Vagina (tissue), 2 donors: ENCODE results near the gene CCDC112. TPM values are rescaled to one million over a fixed set of nuclear protein-coding genes. Genes with fewer than 3 reads are reported as not detected.
A peak's percentile ranks its signal among the peaks of the same experiment; 100 is the strongest.
"Not testable (repeated sequence)": the region's sequence is repeated elsewhere in the genome, so short reads cannot be mapped to it uniquely, and the experiment has no call there.

Source experiments
- DNase-seq, 2 donors: peaks; one replicate each; pipeline ENCODE4 v3.0.0-alpha.2; 2017; ENCODE audit errors: extremely low spot score in 2 of 2
- H3K27ac ChIP-seq: fragments of 200-600 bp; sonication (generic); one replicate; pipeline ENCODE4 v1.5.1; 2019
- H3K27me3 ChIP-seq: fragments of 200-600 bp; sonication (generic); one replicate; pipeline ENCODE4 v1.5.1; 2019
- H3K36me3 ChIP-seq, 2 donors: fragments of 200-600 bp; sonication (generic); one replicate each; pipeline ENCODE4 v1.5.1; 2017 to 2019
- H3K4me1 ChIP-seq: fragments of 200-600 bp; sonication (generic); one replicate; pipeline ENCODE4 v1.5.1; 2019
- H3K4me3 ChIP-seq, 2 donors: fragments of 200-600 bp; sonication (generic); 1 replicate in 1 of 2; 2 replicates in 1 of 2; pipeline ENCODE4 v1.5.1; 2016 to 2019
- H3K9me3 ChIP-seq: fragments of 200-600 bp; sonication (generic); one replicate; pipeline ENCODE4 v1.5.1; 2019
- POLR2A ChIP-seq, 2 donors: fragments of 450-650 bp; IDR thresholded peaks; one replicate each; pipeline ENCODE4 v1.6.1; 2017; ENCODE audit warnings: antibody characterized with exemption in 2 of 2, mild to moderate bottlenecking in 2 of 2, moderate library complexity in 2 of 2
- POLR2AphosphoS5 ChIP-seq, 2 donors: sonication (generic); formaldehyde crosslinking; IDR thresholded peaks; one replicate each; pipeline ENCODE4 v1.9.0; 2017; ENCODE audit warnings: antibody characterized with exemption in 2 of 2, mild to moderate bottlenecking in 2 of 2, low read depth in 1 of 2; ENCODE audit not compliant: insufficient read depth in 1 of 2
- intact Hi-C: fragments of 100-400 bp; cut with DNase I; formaldehyde crosslinking; loops from one replicate; pipeline ENCODE4 v1.15.1; 2023
- total RNA-seq: library from RNA; depleted of rRNA; stranded (reverse); fragments of >200 nt; gene quantifications from one replicate; pipeline ENCODE4 v1.2.3, GENCODE V29; 2016
- TF ChIP-seq, protein P1 (sequence below), 3 experiments: fragments of 450-650 bp in 2 of 3; fragments of 200-600 bp in 1 of 3; sonication (generic) in 1 of 3; IDR thresholded peaks; one replicate each; pipeline ENCODE4 v1.5.1; 2017 to 2019; ENCODE audit warnings: antibody characterized with exemption in 3 of 3, mild to moderate bottlenecking in 2 of 3, moderate library complexity in 2 of 3

Gene CCDC112
- total RNA-seq, 1 donor from 2014 or later = 7.9 TPM

DNA sequence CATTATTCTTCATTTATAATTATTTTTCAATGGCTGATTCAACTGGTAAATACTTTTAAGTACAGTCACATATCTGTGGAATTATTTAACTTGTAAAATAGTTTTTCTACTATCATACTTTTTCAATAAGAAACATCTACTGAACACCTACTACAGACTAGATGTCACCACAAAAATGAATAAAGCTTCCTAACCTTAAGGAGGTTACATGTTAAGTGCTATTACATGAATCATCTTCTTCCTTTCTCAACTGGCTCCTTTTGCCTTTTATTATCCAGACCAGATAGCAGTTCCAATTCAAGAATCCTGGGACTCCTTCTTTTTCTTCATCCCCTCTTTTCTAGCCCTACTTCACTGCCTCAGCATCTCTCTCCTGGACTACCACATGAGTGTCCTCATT, 38.5 kb downstream of the CCDC112 start:
- no peak overlapping the region for H3K27ac ChIP-seq
- no peaks in the 10 kb centered on the region for H3K9me3 ChIP-seq
- TF ChIP-seq, protein P1, sequence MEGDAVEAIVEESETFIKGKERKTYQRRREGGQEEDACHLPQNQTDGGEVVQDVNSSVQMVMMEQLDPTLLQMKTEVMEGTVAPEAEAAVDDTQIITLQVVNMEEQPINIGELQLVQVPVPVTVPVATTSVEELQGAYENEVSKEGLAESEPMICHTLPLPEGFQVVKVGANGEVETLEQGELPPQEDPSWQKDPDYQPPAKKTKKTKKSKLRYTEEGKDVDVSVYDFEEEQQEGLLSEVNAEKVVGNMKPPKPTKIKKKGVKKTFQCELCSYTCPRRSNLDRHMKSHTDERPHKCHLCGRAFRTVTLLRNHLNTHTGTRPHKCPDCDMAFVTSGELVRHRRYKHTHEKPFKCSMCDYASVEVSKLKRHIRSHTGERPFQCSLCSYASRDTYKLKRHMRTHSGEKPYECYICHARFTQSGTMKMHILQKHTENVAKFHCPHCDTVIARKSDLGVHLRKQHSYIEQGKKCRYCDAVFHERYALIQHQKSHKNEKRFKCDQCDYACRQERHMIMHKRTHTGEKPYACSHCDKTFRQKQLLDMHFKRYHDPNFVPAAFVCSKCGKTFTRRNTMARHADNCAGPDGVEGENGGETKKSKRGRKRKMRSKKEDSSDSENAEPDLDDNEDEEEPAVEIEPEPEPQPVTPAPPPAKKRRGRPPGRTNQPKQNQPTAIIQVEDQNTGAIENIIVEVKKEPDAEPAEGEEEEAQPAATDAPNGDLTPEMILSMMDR (IDR thresholded peaks at IDR 0.05) = no peak
- TF ChIP-seq POLR2AphosphoS5 (IDR thresholded peaks at IDR 0.05; ENCODE audit: insufficient read depth in 1 of 2, low read depth in 1 of 2) (no peak), POLR2A (IDR thresholded peaks at IDR 0.05) (no peak)
- H3K27me3 ChIP-seq = no peaks in the 10 kb centered on the region
- no peaks in the 10 kb centered on the region for H3K36me3 ChIP-seq
- peaks cover 21% of the 10 kb centered on the region for H3K4me1 ChIP-seq
- DNase-seq = no peak
- intact Hi-C loops = no loop called here
- H3K4me3 ChIP-seq = no peak overlapping the region

DNA sequence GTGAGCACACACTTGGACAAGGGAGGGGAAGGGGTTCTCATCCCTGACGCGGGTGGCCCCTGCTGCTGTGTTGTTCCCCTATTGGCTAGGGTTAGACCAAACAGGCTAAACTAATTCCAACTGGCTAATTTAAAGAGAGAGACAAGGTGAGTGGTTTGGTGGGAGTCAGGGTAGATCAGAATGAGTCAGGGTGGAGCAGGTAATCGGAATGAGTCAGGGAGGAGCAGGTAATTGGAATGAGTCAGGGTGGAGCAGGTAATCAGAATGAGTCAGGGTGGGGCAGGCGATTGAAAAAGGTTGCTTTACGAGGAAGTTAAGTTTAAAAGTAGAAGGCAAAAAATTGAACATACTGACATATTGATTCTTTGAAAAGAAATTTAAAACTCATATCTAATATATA, 47.1 kb downstream of the CCDC112 start:
- not testable (repeated sequence) for DNase-seq, H3K36me3 ChIP-seq, H3K9me3 ChIP-seq, H3K27ac ChIP-seq, H3K27me3 ChIP-seq, H3K4me3 ChIP-seq
- H3K4me1 ChIP-seq = peaks cover 13% of the 10 kb centered on the region
- intact Hi-C loops = loop anchor here (10.0 kb wide), 1 partner anchor 155 kb away; no protein-coding TSS in a partner anchor

DNA sequence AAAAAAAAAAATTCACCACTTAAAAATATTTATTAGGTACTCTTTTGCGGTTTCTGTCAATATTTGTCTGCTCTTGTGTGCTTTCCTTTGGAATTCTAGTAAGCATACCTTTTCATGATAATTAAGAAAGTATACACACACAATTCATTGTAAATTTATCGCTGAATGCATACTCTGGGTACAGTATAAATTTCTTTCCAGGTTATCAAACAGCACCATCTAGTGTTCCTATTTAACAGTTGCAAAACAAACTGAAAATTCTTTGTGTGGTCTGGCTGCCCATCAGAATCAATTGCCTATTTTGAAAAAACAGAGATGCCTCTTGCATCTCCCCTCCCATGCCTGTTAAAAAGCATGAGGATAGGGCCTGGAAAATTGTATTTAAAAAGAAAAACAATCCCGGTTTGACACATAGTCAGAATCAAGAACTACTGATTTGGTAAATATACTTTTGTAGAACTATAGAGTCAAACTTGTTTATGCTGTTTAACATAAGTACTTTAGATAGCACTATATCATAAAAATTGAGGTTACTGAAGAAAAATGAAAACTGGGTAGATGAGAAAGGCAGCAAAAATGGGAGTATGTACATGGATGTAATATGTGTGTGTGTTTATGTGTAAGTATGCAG, 50.0 kb downstream of the CCDC112 start:
- TF ChIP-seq, protein P1 (IDR thresholded peaks at IDR 0.05) = peak in 2 of 3 experiments; percentile 35 to 54
- no peak for TF ChIP-seq POLR2AphosphoS5 (IDR thresholded peaks at IDR 0.05; ENCODE audit: insufficient read depth in 1 of 2, low read depth in 1 of 2)
- no peak for TF ChIP-seq POLR2A (IDR thresholded peaks at IDR 0.05)
- Histone ChIP-seq H3K27ac (no peak overlapping the region), H3K4me3 (no peak overlapping the region), H3K27me3 (no peaks in the 10 kb centered on the region), H3K36me3 (no peaks in the 10 kb centered on the region), H3K4me1 (peaks cover 18% of the 10 kb centered on the region), H3K9me3 (no peaks in the 10 kb centered on the region)
- intact Hi-C loops = loop anchor here (10.0 kb wide), 1 partner anchor 152 kb away; no protein-coding TSS in a partner anchor
- no peak for DNase-seq

DNA sequence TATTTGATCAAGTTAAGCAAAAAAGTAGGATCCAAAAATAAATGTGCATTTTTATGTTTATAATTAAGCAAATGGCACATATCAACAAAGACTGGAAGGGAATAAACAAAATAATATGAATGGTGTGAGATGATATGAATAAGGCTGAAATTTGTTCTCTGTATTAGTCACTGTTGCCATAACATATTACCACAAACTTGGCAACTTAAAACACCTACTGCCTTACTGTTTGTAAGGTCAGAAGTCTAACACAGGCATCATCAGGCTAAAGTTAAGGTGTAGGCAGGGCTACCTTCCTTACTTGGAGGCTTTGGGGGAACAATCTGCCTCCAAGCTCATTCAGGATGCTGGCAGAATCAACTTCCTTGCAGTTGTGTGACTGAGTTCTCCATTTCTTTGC, 53.0 kb downstream of the CCDC112 start:
- H3K9me3 ChIP-seq = no peaks in the 10 kb centered on the region
- H3K4me3 ChIP-seq = no peak overlapping the region
- H3K27ac ChIP-seq = no peak overlapping the region
- TF ChIP-seq POLR2AphosphoS5 (IDR thresholded peaks at IDR 0.05; ENCODE audit: insufficient read depth in 1 of 2, low read depth in 1 of 2) = no peak
- TF ChIP-seq POLR2A (IDR thresholded peaks at IDR 0.05) = no peak
- TF ChIP-seq, protein P1 (IDR thresholded peaks at IDR 0.05) = no peak
- intact Hi-C loops = loop anchor here (10.0 kb wide), 1 partner anchor 149 kb away; no protein-coding TSS in a partner anchor
- H3K4me1 ChIP-seq = peaks cover 18% of the 10 kb centered on the region
- H3K27me3 ChIP-seq = no peaks in the 10 kb centered on the region
- no peak for DNase-seq
- peaks cover 0 to 14% of the 10 kb centered on the region in 2 donors for H3K36me3 ChIP-seq

DNA sequence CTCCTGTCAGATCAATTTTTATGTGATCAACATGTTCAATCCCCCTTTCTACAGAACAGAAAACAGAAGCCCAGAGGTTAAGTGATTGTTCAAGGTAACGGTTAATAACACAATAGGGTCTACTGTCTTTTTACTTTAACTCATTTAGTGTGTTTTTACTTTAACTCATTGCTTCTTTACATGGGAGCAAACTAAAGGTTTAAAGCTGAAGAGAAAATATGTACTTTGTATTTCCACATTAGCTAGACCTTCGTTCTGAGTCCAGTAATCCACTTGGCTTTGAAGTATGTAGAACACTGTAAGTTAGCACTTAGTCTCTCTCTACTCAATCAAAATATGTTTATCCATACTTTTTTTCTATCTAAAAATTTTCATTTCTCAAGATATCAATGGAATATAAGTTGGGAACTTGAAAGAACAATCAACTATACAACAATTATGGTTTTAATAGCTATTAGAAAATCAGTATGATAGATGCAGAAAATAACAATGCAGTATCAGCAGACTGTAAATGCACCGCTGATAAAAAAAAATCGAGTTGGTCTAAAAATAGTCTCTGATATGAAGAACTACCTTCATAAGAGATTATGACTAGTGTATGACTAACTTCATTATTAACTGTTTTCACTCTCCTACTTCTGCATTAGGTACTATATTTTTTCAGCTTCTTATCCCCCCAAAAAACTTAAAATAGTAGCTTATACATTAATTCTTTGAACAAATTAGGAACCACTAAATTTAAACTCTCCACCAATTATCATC, 54.4 kb downstream of the CCDC112 start:
- intact Hi-C loops = loop anchor here (10.0 kb wide), 1 partner anchor 147 kb away; no protein-coding TSS in a partner anchor

More for the DNA sequence above, 54.4 kb downstream of the CCDC112 start:
- Histone ChIP-seq H3K9me3 (no peaks in the 10 kb centered on the region), H3K4me3 (no peak overlapping the region), H3K27me3 (no peaks in the 10 kb centered on the region), H3K36me3 (peaks cover 0 to 14% of the 10 kb centered on the region in 2 donors), H3K27ac (no peak overlapping the region), H3K4me1 (peaks cover 16% of the 10 kb centered on the region)
- no peak for DNase-seq
- TF ChIP-seq POLR2AphosphoS5 (IDR thresholded peaks at IDR 0.05; ENCODE audit: insufficient read depth in 1 of 2, low read depth in 1 of 2) = no peak
- TF ChIP-seq, protein P1 (IDR thresholded peaks at IDR 0.05) = no peak
- no peak for TF ChIP-seq POLR2A (IDR thresholded peaks at IDR 0.05)
